CD4-positive, alpha-beta T cell treated with Interleukin-4 for 1 hour (primary cell): ENCODE measurements around the gene SPATA6L.
"Not testable (repeated sequence)": the region's sequence is repeated elsewhere in the genome, so short reads cannot be mapped to it uniquely, and the experiment has no call there.

ENCODE experiments used
- DNase-seq, 2 donors: peaks; one replicate each; pipeline ENCODE4 v3.0.0-alpha.2; 2020 to 2022

Gene SPATA6L

GRCh38 chr9:4674783-4675182 lies 8.5 kb upstream of the SPATA6L start:
- DNase-seq: no peak

GRCh38 chr9:4671737-4672136 lies 5.5 kb upstream of the SPATA6L start:
- DNase-seq: no peak

- DNase-seq: no peak
Observed at GRCh38 chr9:4670591-4670990, 4.3 kb upstream of the SPATA6L start.

- no peak for DNase-seq
Observed at GRCh38 chr9:4669890-4670289, 3.6 kb upstream of the SPATA6L start.

GRCh38 chr9:4668604-4669003 lies 2.3 kb upstream of the SPATA6L start:
- no peak for DNase-seq

GRCh38 chr9:4667681-4668080 lies 1.4 kb upstream of the SPATA6L start:
- DNase-seq: peak in 1 of 2 donors; percentile 26

- no peak for DNase-seq
Observed at GRCh38 chr9:4665357-4665756, 923 bp downstream of the SPATA6L start.

GRCh38 chr9:4663956-4664355 lies 2.3 kb downstream of the SPATA6L start:
- no peak for DNase-seq

- DNase-seq: peak in 1 of 2 donors; percentile 53
Observed at GRCh38 chr9:4662989-4663792, 3.1 kb downstream of the SPATA6L start.

GRCh38 chr9:4662108-4662988 lies 3.9 kb downstream of the SPATA6L start, which contains the start of gene PLPP6:
PLPP6 (plus strand) TSS chr9:4662294; CDS start chr9:4662376, 82 bp downstream.
- peak; percentile 73 to 80 for DNase-seq

- peak in 1 of 2 donors; percentile 49 for DNase-seq
Observed at GRCh38 chr9:4661611-4662010, 4.7 kb downstream of the SPATA6L start.

- DNase-seq: no peak
Observed at GRCh38 chr9:4661165-4661564, 5.1 kb downstream of the SPATA6L start.

GRCh38 chr9:4660665-4661064 lies 5.6 kb downstream of the SPATA6L start:
- DNase-seq: not testable (repeated sequence)

GRCh38 chr9:4657426-4658159 lies 8.7 kb downstream of the SPATA6L start:
- DNase-seq: no peak

GRCh38 chr9:4656621-4657020 lies 9.7 kb downstream of the SPATA6L start:
- DNase-seq: no peak

- DNase-seq: not testable (repeated sequence)
Observed at GRCh38 chr9:4656196-4656595, 10.1 kb downstream of the SPATA6L start.

- DNase-seq: no peak
Observed at GRCh38 chr9:4654538-4654937, 11.7 kb downstream of the SPATA6L start.

- DNase-seq: no peak
Observed at GRCh38 chr9:4654084-4654483, 12.2 kb downstream of the SPATA6L start.

- DNase-seq: no peak
Observed at GRCh38 chr9:4642351-4642750, 23.9 kb downstream of the SPATA6L start.

GRCh38 chr9:4640027-4640426 lies 26.3 kb downstream of the SPATA6L start:
- peak; percentile 33 to 53 for DNase-seq

- no peak for DNase-seq
Observed at GRCh38 chr9:4639420-4639819, 26.9 kb downstream of the SPATA6L start.

- DNase-seq: no peak
Observed at GRCh38 chr9:4638968-4639367, 27.3 kb downstream of the SPATA6L start.

- DNase-seq: no peak
Observed at GRCh38 chr9:4630836-4631235, 35.4 kb downstream of the SPATA6L start.
